HG03469 (cell line): ENCODE data around the gene MRPL32.

Experiments
- ATAC-seq: cut with Tn5 transposase; IDR thresholded peaks from one replicate; pipeline ENCODE4 v1.9.1; 2021; ENCODE audit warnings: mild to moderate bottlenecking, moderate library complexity, moderate number of reproducible peaks; ENCODE audit not compliant: unreplicated experiment

Gene MRPL32

DNA sequence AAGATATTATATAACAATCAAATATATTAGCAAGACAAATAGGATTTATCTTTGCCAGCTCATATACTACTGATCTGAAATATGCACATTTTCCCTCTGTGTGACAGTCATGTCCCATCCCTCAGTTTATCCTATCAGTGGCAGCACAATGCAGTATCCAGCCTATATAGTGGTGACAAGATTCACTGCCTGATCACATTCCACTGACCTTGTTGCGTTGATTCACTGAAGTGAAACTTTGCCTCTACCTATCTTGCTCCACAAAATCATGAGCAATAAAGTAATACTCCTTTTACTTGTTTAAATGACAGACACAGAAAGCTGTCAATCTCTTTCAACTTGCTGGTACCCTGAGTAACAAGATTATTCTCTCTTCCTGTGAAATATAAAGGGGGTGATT, 6.5 kb upstream of the MRPL32 start:
- ATAC-seq: no peak

DNA sequence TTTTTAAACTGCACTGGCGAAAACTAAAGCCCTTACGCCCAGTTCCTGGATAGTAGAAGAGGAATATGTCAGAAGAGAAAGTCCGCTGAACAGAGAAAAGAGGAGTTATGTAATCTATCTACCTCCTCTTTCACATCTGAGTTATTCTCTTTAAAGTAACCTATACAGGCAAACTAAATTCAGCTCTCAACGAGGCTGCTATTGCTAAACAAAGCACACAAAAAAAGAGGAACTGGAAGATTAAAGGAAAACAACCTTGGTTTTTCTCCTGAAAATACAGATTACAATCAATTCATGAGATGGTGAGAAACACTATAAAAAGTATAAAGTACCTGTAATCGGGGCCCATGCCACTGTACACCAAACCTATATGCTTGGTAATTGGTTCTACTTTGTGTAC, 6.0 kb upstream of the MRPL32 start:
- no peak for ATAC-seq

DNA sequence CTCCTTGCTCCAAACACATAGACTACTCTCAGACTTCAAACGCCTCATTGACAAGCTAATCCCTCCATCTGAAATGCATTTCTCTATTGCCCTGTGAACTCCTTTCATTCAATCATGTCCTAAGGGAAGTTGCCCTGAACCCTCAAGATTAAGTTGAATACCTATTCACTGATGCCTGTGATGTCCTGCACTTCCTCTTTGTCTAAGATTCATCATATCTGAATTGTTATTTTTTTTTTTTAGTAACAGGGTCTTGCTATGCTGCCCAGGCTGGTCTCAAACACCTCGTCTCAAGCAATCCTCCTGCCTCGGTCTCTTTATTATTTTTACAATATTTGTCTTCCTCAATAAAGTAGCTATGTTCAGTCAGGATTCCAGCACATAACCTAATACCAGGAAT, 3.4 kb upstream of the MRPL32 start:
- ATAC-seq: no peak

DNA sequence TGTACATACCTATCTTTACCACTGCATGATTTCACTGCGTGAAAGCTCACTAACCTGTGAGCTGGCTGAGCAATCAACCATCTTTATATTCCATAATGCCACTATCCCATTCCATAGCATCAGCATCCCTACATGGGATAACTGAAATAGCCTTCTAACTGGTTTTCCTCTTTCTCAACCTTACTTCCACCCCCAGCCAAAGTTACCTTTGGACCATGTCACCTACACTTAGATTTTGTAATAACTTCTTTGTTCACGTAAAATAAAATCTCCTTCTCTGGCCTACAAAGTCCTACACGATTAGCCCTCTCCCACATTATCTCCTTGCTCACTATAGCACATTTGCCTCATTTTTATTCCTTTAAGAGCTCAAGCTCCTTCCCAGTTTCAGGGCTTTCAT, 2.7 kb upstream of the MRPL32 start:
- ATAC-seq: no peak

DNA sequence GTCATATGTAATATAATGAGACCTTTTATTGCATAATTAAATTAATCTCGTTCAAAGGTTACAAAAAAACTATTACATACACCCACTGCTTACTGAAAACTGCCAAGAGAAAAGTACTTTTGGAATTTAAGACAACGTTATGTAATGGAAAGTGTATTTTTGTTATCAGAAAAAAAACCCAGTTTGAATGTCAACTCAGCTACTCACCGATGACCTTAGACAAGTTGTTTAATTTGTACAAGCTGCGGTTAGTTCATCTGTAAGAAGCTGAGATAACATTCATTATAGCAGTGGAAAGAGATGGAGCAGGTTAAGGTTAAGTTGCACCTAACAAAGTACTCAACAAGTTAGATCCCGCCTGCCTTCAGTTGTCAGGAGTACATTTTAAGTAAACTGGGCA, 1.3 kb upstream of the MRPL32 start:
- ATAC-seq: no peak

DNA sequence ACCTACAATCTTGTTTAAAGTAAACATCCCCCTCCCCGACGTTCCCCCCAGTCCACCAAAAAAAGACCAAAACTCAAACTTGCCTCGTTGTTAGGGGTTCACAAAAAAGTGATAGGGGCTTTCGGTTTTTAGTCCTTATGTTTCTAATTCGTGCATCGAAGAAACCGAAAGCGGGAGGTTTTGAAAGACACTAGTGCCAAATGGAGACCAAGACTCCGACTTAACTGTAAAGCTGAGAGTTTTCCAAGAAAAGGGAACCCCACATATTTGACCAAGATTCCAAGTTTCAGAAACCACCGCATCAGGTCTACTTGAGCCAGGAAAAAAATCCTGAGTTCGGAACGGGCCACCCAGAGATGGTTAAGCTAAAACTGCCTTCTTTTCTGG, 736 bp upstream of the MRPL32 start:
- no peak for ATAC-seq

DNA sequence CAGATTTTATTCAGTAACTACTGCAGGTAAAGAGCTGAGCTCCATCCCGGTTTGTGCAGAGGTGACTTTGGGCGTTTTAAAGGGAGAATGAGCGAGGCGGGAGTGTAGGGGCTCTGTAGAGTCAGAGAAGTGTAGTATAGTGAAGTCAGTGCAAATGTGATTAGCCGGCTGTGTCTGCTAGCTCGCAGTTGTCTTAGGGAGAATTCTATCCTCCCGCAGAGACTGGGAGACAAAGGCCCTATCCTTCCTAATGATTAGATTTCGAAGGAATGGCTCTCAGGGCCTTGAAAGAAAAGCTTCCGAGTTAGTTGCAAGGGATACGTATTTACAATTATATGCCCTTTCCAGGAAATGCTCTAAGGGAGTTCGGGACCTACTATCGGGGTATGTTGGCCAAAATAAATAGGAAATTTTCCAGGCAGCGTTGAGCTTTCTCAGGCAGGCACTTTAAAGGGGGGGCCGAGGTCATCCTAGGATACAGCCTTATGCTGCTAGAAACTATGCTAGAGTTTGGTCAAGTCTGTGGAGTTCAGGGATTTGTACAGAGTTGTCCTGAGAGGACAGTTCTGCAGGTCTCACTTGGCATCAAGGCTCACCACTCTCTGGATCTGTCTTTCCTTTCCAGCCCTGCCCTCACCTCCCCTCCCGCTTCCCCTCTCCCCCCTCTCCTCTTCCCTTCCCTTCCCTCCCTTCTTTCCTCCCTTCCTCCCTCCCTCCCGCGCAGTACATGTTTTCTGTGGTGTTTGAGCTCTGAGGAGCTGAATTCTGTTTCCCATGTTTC, 825 bp downstream of the MRPL32 start:
- no peak for ATAC-seq

DNA sequence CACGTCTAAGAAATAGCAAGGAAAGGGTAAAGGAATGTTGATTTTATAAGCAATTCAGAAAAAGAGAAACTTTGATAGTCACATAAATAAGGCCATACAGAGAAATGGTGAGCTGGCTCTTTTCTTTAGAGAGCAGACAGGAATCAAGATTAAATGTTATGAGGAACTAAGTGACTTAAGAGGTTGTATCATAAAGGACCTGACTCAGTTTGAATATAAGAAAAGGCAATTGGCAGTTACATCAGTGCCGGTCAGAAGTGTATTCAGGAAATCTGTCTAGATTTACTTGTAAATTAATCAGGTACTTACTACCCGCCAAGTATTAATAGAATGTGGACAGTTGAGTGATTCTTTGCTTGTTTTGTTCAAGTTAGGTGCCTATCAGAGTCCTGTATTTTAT, 2.1 kb downstream of the MRPL32 start:
- ATAC-seq: no peak

DNA sequence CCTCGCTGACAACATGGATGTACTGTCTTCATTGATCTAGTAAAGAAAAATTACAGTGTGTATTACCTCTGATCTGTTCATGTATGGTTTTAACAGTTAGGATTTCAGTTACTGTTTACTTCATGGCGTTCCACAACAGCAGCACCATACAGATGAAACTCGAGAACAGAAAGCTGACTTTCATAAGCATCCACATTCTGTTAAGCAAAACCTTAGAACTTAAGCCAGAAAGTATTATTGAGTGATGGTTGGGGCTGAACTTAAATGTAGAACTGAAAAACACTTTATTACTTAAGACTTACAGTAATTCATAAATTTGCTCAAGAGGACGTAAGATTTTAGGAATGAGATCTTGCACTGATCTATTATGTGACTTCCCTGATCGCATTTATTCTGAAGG, 3.7 kb downstream of the MRPL32 start:
- ATAC-seq: no peak

DNA sequence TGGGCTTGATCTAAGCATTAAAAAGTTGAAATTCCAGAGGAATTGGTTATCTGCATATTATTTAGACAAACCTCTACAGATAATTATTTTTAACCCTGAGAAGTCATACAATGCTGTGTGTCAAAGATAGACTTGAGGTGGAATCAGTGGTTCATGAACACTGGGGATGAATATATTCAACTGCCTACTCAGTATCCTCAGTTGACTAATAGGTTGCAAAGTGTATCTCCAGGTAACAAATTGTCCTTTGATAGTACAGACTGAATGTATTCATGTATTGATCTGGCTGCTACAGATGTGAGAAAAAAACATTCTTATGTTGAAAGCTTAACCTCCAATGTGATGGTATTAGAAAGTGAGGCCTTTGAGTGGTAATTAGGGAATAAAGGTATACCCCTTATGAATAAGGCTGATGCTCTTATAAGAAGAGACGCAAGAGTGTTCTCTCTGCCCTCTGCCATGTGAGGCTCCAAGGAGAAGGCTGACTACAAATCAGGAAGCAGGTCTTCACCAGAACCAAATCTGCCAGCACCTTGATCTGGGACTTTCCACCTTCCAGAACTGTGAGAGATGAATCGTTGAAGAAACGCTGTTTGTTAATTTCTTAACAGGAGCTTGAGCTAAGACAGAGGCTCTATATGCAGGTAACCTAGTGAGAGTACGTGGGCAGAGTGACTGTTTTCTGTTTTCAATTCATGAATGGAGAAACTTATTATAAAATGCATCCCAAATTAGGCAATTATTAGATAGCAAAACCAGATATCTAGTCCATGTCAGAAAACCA, 7.5 kb downstream of the MRPL32 start:
- ATAC-seq: no peak

DNA sequence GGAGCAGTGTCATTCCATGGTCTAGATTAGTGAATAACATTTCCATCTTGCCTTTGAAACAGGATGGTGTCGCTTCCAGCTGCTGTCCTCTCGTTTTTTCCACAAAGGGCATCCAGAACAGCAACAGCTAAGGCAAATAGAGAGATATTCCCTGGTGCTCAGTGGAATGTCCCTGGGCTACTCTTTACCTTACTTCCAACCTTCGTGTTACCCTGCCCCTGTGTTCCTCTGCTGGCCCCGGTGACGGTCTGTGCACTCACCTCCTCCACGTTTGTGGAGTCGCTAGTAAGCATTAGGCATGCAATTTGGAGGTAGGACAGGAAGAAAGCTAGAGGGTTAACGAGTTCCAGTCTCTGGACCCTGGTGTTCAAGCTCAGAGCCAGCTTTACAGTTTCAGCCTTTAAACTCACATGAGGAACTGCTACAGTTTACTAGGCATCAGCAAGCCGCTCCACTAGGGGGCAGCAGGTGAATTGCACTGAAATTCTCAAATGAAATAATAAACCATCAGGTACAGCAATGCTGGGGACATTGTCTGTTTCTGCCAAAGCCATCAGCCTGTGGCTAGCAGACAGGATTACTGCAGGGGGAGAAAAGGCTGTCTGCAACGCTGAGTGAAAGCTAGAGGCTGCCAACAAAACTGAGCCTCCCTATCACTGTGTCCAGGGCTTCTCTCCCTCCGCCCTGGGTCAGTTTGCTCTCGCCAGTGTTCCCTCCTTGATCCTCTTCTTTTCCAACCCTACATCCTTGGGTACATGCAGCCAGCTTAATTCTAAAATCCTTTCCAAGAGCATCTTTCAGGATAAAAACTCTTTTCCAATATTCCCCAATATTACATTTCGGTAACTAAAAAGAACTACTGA, 9.0 kb downstream of the MRPL32 start:
- no peak for ATAC-seq

DNA sequence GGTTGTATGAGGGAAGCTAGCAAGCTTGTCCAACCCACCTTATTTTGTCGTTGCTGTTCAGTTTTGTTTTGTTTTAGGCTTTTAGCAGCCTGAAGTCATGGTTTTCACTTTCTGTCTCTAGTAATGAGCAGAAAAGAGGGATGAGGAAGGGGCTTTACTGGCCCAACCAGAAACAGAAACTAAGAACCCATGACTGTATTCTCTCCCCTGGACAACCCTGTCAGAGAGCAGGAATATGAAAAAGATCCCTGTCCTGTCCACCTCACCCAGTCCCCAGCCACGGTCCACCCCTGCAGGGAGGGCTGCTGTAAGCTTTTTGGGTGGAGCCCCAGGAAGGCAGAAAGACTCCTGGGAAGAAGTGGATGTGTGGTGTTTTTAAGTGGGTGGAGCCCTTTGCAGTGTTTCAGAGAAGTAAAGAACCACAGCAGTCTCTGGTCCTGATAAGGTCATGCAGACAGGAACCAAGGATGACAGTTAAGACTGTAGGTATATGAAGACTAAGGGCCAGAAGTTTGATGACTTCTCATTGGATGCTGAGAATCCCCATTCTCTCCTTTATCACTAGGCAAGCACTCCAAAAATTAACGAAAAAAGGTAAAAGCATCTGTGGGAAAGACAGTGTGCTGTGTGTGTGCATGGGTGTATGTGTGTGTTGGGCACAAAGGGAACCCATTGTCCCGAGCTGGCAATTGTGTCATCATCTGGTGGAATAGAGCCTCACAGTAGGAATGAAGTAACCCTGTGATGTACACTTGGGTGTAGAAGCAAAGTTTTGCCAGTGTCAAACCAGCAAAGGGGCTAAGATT, 13.8 kb downstream of the MRPL32 start:
- ATAC-seq: no peak

DNA sequence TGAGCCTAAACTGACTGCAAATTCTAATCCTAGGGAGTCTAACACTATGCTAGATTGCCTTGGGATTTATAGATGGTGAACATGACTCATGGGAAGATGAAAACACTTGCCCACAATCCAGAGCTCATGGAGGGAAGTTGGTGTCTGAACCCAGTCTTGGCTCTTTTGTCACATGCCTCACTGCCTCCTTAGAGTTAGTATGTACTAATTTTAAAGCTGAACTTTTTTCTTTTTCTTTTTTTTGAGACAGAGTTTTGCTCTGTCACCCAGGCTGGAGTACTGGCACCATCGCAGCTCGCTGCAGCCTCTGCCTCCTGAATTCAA, 14.4 kb downstream of the MRPL32 start:
- ATAC-seq: no peak

DNA sequence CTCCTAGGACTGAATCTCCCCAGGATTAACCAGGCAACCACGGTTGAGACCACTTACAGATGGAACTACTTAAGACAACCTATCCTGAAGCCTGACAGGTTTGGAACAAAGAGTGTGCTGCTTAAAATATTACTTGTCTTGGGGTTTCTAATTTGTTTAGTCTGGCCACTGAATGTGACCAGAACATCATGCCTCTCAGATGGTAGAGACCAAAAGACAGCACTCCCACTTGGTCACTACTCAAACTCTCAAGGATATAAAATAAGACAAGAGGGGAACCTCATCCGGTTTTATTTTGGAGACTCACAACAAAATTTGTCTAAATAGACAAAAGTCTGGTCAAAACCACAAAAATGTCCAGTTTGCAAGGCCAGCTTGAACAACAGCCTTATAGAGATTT, 15.3 kb downstream of the MRPL32 start:
- ATAC-seq: no peak

DNA sequence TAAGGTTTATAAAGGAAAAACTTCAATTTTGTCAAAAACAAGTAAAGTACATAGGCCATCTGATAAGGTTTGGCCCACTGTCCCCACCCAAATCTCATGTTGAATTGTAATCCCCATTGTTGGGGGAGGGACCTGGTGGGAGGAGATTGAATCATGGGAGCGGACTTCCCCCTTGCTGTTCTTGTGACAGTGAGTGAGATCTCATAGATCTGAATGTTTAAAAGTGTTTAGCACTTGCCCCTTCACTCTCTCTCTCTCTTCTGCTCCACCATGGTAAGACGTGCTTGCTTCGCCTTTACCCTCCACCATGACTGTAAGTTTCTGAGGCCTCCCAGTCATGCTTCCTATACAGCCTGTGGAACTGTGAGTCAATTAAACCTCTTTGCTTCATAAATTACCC, 18.2 kb downstream of the MRPL32 start:
- ATAC-seq: no peak

DNA sequence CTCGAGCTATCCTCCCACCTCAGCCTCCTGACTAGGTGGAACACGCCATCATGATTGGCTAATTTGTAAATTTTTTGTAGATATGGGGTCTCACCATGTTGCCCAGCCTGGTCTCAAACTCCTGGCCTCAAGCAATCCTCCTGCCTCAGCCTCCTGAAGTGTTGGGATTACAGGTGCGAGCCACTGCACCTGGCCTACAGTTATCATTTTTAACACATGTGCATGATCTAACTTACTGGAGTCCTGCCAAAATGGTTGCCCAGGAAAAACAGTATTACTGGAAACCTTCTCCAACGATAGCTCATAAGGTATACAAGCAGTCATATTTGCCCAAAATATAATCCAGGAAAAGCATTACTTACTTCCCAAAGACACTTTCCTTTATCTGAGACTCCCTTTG, 20.2 kb downstream of the MRPL32 start:
- no peak for ATAC-seq

DNA sequence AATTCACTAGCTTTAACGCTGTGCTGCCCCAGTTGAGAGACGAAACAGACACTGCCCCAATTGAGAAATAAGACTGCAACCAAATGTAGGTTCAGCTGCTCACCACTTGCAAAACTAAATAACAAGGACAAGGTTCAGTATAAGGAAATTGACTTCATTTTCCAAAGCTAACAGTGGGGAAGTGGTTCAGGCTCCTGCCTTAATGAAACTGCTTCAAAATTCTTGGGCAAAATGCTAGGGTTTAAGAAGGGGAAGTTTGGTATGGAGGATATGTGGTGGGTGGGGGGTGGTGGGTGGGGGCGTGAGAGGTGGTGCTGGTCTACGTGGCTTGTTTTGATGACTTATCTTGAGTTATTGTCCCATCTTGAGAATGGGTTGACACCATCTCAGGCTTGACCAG, 21.8 kb downstream of the MRPL32 start:
- no peak for ATAC-seq

DNA sequence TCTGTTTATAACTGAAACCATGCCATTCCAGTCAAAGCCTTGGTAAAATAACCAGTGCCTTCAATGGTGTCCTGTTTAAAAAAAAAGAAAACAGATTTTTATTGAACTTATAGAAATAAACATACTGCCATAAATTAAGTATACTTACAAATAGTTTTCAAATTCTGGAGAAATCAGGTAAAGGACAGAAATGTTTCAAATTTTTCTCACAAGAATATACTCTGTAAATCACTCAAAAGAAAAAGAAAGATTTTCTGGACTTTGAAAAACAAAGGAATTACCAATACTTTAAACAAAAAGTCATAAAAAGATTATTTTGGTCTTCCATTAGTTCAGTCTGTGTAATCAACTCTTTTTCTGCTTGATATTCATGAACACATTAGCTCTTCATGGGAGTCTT, 23.9 kb downstream of the MRPL32 start:
- no peak for ATAC-seq

DNA sequence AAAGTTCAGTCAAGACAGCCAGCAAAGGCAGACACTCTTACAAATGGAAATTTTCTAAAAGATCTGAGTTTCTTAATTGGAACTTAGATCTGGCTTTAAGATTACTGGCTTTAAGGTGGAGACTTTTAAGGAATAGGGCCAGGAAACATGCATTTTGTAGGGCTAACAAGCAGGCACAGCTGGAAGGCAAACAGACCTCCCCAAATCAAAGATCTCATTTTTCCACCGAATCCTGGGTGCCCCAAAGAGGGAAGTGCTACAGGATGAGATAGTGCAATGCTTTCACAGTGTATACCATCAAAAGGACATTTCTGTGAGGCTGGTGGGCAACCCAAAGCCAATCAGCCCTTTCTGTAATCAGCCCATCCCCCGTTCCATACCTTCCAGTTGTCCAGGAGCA, 27.4 kb downstream of the MRPL32 start:
- ATAC-seq: no peak

DNA sequence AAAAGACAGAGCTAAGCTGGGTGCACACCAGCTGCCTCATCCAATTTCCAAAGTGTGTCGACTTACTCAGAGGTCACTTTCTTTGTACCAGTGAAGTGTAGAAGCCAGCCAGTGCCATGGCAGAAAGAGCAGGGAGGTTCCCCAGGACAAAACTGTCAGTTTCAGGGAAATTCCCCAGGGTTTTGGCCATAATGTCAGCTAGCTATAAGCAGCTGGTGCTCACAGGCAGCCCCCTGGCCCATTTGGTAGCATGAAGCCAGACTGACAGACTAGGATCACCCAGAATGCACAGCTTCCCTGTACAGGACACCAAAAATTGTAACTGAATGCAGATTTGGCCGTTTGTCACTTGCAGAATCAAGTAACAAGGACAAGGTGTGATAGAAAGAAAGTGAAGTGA, 28.6 kb downstream of the MRPL32 start:
- ATAC-seq: no peak

DNA sequence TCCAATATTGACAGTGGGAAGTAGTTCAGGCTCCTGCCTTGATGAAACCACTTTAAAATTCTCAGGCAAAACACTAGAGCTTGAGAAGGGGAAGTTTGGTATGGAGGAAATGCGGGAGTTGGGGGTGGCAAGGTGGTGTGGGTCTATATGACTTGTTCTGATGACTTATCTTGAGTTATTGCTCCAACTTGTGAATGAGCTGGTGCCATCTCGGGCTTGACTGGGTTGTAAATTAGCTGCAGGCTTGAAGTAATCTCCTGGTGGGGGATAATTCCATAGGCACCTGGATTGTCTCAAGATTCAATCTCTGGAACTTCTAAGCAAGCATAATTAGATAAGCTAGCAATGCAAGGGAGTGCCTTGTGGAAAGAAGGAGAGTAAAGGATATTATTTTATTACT, 29.0 kb downstream of the MRPL32 start:
- no peak for ATAC-seq
